Epithelial cell of esophagus (primary cell): Measurements from ENCODE around the gene PGBD5.

Experiments used
- DNase-seq: peaks from one replicate; pipeline ENCODE4 v3.0.0; 2010; ENCODE audit warnings: low read depth
- H3K4me3 ChIP-seq: 2 replicates; pipeline ENCODE4 v1.5.1; 2011; ENCODE audit warnings: mild to moderate bottlenecking, low read length, control low read depth
- CTCF ChIP-seq: IDR thresholded peaks from 2 replicates; pipeline ENCODE4 v1.5.1; 2011; ENCODE audit warnings: low read depth, mild to moderate bottlenecking, low read length, control low read depth, inconsistent platforms; ENCODE audit not compliant: insufficient read depth; ENCODE audit errors: missing control alignments

PGBD5 gene

GRCh38 chr1:230377324-230377723, 48.8 kb downstream of the PGBD5 start:
- no peak for DNase-seq
- no peak for TF ChIP-seq CTCF
- no peak overlapping the region for H3K4me3 ChIP-seq

- TF ChIP-seq CTCF, result no peak
- DNase-seq, result no peak
Measured at GRCh38 chr1:230376296-230376695, 49.8 kb downstream of the PGBD5 start.

GRCh38 chr1:230375780-230376179, 50.4 kb downstream of the PGBD5 start:
- H3K4me3 ChIP-seq, result no peak overlapping the region
- no peak for DNase-seq
- no peak for TF ChIP-seq CTCF

More at GRCh38 chr1:230376296-230376695, 49.8 kb downstream of the PGBD5 start:
- no peak overlapping the region for H3K4me3 ChIP-seq

- no peak overlapping the region for H3K4me3 ChIP-seq
- DNase-seq, result no peak
- no peak for TF ChIP-seq CTCF
Measured at GRCh38 chr1:230375147-230375546, 51.0 kb downstream of the PGBD5 start.

GRCh38 chr1:230371923-230372703, 54.0 kb downstream of the PGBD5 start:
- no peak for DNase-seq
- no peak overlapping the region for H3K4me3 ChIP-seq
- no peak for TF ChIP-seq CTCF

- no peak for TF ChIP-seq CTCF
- DNase-seq, result no peak
- no peak overlapping the region for H3K4me3 ChIP-seq
Measured at GRCh38 chr1:230370109-230370508, 56.0 kb downstream of the PGBD5 start.

GRCh38 chr1:230368871-230369270, 57.3 kb downstream of the PGBD5 start:
- DNase-seq, result no peak
- no peak overlapping the region for H3K4me3 ChIP-seq
- TF ChIP-seq CTCF, result no peak
